OCI-LY3 (cell line): Measurements from ENCODE around the gene PLPP7.

Source experiments
- CTCF ChIP-seq: fragments of 200-600, 300-600 bp; sonication (generic); IDR thresholded peaks from 2 replicates; pipeline ENCODE4 v1.5.1; 2014; ENCODE audit warnings: antibody characterized with exemption, low read length, low read depth
- EZH2phosphoT487 ChIP-seq: fragments of 200-600 bp; shearing (Covaris generic); IDR thresholded peaks from 2 replicates; pipeline ENCODE4 v1.6.1; 2018; ENCODE audit warnings: antibody characterized with exemption, mixed run types, low read depth

DNA sequence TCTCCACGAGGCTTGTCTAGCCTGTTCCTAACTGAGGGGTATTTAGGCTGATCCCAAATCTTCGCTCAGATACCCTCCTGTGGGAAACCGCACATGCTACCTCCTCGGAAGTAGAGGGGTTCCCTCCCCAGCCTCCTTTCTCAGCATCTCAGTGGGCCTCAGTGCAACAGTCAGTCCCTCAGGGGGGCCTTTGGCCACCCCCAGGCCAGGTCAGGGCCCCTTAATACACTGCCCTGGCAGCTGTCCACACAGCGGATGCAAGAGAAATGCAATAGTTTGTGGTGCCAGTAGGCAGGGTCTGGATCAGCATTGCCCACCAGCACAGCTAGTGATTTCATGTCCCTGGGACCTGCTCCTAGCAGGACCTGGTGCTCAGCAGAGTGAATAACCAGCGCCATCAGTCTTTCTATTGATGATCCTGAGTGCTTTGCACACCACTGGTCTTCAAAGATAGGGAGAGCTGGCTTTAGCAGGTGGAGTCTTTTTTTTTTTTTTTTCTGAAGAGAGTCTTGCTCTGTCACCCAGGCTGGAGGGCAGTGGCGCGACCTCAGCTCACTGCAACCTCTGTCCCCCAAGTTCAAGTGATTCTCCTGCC is 7.5 kb downstream of the PLPP7 start:
- TF ChIP-seq CTCF = no peak
- no peak for TF ChIP-seq EZH2phosphoT487
